Neural progenitor cell (in vitro differentiated cells): ENCODE results near the gene GPRC6A.

Source experiments
- EZH2 ChIP-seq: fragments of 200-600 bp; sonication (generic); IDR thresholded peaks from 2 replicates; pipeline ENCODE4 v1.6.1; 2017; ENCODE audit warnings: antibody characterized with exemption, mild to moderate bottlenecking, moderate library complexity
- EZH2phosphoT487 ChIP-seq: fragments of 200-600 bp; sonication (generic); IDR thresholded peaks from 2 replicates; pipeline ENCODE4 v1.6.1; 2017; ENCODE audit warnings: antibody characterized with exemption
- TF ChIP-seq, protein P1 (sequence below): fragments of 200-600 bp; sonication (generic); IDR thresholded peaks from 2 replicates; pipeline ENCODE4 v1.5.1; 2017; ENCODE audit warnings: antibody characterized with exemption, mild to moderate bottlenecking

- TF ChIP-seq, protein P1, sequence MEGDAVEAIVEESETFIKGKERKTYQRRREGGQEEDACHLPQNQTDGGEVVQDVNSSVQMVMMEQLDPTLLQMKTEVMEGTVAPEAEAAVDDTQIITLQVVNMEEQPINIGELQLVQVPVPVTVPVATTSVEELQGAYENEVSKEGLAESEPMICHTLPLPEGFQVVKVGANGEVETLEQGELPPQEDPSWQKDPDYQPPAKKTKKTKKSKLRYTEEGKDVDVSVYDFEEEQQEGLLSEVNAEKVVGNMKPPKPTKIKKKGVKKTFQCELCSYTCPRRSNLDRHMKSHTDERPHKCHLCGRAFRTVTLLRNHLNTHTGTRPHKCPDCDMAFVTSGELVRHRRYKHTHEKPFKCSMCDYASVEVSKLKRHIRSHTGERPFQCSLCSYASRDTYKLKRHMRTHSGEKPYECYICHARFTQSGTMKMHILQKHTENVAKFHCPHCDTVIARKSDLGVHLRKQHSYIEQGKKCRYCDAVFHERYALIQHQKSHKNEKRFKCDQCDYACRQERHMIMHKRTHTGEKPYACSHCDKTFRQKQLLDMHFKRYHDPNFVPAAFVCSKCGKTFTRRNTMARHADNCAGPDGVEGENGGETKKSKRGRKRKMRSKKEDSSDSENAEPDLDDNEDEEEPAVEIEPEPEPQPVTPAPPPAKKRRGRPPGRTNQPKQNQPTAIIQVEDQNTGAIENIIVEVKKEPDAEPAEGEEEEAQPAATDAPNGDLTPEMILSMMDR = no peak
- TF ChIP-seq EZH2phosphoT487 = no peak
- no peak for TF ChIP-seq EZH2
Observed at GRCh38 chr6:116836606-116837342, 7.9 kb upstream of the GPRC6A start.
